Measurements from ENCODE around the gene PCDHA1. TPM values are rescaled to one million over a fixed set of nuclear protein-coding genes. Genes with fewer than 3 reads are reported as not detected.
"Not testable (repeated sequence)": the region's sequence is repeated elsewhere in the genome, so short reads cannot be mapped to it uniquely, and the experiment has no call there.

The PCDHA1 gene
- polyA plus RNA-seq (ENCODE audit: insufficient read length): 0.10 TPM

DNA sequence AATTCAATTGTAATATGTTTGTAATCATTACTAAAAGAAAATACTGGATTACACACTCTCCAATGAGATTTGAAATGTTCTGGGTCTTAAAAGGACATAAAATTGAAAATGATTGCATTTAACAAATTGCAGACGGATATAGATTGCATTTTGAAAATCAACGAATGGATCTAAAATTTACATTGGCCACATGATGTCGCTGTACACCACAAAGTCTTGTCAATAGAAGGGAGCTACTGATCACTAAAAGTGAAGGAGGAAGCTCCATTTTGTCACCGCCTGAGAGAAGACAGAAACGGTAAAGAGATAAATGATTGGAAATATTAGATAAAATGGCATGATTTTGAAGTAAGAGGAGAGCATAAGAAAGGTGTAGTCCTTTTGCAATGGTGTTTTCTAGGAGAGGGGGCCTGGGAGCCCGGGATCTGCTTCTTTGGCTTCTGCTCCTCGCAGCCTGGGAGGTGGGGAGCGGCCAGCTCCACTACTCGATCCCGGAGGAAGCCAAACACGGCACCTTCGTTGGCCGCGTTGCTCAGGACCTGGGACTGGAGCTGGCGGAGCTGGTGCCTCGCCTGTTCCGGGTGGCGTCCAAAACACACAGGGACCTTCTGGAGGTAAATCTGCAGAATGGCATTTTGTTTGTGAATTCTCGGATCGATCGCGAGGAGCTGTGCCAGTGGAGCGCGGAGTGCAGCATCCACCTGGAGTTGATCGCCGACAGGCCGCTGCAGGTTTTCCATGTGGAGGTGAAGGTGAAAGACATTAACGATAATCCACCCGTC is at the start of gene PCDHA1:
Gene PCDHA1 (plus strand): TSS at position 236 of the 782 bp plus-strand sequence.
- no peak for DNase-seq (ENCODE audit: low read depth)

DNA sequence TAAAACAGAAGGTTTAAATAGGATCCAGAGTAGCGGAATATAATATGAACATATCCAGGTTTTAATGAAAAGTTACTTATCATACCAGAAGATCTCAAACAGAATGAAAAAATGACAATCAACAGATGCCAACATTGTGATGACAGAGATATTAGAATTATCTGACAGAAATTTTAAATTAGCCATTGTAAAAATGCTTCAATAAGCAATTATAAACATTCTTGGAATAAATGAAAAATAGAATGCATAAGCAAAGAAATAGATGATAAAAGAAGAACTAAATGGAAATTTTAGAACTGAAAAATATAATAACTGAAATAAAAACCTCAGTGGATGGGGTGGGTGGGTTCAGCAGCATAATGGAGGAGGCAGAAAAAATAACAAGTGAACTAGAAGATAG is 48.5 kb upstream of the PCDHA1 start:
- no peak for DNase-seq (ENCODE audit: low read depth)

DNA sequence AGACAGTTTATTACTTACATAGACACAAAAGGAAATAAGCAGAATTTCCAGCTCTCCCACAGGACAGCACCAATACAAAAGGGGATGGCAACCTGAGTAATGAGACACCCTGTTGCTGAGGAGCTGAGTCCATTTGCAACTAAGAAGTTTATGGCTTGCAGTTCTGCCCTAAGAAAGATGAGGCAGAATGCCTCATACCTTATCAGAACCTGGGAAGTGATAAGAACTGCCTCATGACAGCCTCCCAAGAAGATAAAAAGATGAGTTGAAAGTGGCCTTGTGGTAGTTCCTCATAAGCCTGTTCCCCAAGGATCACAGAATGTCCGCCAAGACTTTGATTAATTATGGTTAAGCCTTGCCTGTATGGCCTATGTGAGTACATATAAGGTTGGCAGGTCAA is 44.0 kb upstream of the PCDHA1 start:
- no peak for DNase-seq (ENCODE audit: low read depth)

DNA sequence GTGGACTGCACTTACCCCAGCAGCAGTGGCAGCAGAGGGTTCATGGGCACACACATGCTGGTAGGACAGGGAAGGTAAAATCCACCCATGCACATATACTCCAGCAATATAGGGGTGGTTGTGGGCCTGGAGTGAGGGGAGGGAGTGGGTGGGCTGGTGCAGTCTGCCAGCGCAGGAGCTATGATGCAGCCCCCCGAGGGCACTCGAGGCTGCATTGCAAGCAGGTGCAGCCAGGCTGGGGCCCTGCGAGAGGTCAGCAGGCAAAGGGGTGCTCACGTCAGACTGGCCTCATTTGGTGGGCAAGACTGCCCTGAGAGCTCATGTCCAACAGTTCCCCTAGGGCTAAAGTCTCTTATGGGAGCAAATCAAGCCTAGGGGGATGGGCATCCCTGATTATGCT is 32.4 kb upstream of the PCDHA1 start:
- no peak for DNase-seq (ENCODE audit: low read depth)

DNA sequence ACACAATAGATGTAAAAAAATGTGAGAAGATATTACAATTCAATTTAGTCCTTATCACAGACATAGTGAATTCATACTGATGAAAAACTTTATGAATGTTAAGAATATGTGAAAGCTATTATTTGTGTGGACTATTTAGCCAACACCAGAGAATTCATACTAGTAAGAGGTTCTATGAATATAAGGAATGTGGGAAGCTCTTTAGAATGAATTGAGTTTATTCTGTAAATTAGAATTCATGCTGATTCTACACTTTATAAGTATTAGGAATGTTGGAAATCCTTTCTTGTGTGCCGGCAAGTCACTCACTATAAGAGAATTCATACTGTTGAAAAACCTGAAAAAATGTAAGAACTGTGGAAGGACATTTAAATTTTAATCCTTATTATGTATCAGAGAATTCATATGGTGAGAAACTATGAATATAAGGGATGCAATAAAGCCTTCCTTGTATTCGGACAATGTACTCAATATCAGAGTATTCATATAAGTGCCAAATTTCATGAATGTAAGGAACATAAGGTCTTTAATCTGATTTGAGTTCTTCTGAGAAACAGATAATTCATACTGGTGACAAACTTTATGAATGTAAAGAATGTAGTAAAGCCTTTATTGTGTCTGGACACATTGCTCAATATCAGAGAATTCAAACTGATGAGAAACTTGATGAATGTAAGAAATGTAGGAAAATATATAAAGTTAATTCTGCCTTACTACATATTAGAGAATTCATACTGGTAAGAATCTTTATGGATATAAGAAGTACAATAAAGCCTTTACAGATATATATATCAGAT is 21.6 kb upstream of the PCDHA1 start:
- DNase-seq (ENCODE audit: low read depth): no peak

DNA sequence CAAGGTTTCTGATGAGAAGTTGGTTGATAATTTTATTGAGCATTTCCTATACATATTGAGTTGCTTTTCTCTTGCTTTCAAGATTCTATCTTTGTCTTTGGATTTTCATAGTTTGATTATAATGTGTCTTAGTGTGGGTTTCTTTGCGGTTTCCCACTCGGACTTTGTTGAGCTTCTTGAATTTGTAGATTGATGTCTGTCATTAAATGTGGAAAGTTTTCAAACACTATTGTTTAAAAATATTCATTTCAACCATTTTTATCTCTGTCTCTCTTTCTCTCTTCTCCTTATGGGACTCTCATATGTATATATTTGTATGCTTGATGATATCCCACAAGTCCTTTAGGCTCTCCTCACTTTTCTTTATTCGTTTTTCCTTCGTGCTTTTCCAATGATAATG is 18.5 kb upstream of the PCDHA1 start:
- DNase-seq (ENCODE audit: low read depth): no peak

DNA sequence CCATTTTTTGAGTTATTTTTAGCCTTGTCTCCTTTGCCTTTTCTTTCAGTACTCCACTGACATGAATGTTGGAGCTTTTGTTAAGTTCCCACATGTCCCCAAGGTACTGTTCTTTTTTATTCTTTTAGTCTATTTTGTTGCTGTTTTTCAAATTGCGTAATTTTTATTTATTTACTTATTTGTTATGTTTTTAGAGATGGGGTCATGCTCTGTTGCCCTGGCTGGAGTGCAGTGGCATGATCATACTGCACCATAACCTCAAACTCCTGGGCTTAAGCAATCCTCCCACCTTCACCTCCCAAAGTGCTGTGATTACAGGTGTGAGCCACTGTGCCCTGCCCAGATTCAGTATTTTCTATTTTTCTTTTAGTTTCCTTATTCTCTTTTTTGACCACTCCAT is 5.4 kb upstream of the PCDHA1 start:
- no peak for DNase-seq (ENCODE audit: low read depth)

DNA sequence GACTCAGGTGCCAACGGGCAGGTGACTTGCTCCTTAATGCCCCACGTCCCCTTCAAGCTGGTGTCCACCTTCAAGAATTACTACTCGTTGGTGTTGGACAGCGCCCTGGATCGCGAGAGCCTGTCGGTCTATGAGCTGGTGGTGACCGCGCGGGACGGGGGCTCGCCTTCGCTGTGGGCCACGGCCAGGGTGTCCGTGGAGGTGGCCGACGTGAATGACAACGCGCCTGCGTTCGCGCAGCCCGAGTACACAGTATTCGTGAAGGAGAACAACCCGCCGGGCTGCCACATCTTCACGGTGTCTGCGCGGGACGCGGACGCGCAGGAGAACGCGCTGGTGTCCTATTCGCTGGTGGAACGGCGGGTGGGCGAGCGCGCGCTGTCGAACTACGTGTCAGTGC is 1.5 kb downstream of the PCDHA1 start:
- DNase-seq (ENCODE audit: low read depth): not testable (repeated sequence)

DNA sequence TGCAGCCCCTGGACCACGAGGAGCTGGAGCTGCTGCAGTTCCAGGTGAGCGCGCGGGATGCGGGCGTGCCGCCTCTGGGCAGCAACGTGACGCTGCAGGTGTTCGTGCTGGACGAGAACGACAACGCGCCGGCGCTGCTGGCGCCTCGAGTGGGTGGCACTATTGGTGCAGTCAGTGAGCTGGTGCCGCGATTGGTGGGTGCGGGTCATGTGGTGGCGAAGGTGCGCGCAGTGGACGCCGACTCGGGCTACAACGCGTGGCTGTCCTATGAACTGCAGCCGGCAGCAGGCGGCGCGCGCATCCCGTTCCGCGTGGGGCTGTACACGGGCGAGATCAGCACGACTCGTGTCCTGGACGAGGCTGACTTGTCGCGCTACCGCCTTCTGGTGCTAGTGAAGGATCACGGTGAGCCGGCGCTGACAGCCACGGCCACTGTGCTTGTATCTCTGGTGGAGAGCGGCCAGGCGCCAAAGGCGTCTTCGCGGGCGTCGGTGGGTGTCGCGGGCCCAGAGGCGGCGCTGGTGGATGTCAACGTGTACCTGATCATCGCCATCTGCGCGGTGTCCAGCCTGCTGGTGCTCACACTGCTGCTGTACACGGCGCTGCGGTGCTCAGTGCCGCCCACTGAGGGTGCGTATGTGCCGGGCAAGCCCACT is 2.0 kb downstream of the PCDHA1 start:
- DNase-seq (ENCODE audit: low read depth): not testable (repeated sequence)

DNA sequence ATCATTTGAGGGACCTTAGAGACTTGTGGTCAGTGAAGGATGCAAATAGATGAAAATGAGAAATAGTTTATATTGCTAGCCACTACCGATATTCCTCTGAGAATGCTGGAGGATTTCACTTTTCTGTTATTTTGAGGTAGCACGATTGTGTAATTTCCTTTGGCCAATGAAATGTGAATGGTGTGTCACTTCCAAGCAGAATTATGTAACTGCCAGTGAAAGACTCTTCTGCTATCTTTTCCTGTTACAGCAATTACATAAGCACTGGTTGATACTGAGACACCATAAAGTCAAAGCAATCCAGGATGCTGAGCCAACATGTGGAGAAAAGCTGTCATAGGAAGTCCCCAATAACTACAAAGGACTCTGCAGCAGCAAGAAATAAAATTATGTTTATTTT is 5.1 kb downstream of the PCDHA1 start:
- DNase-seq (ENCODE audit: low read depth): no peak

DNA sequence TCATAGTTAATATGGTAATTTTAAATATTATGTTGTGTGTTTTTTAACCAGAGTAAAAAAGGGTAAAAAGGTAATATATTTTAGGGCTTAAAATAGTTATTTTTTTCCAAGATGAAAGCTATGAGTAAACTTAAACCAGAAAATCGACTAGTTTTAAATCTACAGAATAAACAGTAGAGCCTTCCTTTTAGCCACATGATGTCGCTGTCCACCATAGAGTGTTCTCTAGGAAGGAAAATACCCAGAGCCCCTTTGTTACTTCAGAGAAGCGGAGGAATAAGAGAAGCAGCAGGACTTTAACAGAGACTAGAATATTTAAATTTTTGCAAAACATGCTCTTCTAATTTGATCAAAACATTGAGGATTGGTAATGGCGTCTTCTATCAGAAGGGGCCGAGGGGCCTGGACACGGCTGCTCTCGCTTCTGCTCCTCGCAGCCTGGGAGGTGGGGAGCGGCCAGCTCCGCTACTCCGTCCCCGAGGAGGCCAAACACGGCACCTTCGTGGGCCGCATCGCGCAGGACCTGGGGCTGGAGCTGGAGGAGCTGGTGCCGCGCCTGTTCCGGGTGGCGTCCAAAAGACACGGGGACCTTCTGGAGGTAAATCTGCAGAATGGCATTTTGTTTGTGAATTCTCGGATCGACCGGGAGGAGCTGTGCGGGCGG is 8.8 kb downstream of the PCDHA1 start, which contains the start of gene PCDHA2:
Gene PCDHA2 (plus strand): TSS at position 258 of the 664 bp plus-strand sequence.
- no peak for DNase-seq (ENCODE audit: low read depth)

DNA sequence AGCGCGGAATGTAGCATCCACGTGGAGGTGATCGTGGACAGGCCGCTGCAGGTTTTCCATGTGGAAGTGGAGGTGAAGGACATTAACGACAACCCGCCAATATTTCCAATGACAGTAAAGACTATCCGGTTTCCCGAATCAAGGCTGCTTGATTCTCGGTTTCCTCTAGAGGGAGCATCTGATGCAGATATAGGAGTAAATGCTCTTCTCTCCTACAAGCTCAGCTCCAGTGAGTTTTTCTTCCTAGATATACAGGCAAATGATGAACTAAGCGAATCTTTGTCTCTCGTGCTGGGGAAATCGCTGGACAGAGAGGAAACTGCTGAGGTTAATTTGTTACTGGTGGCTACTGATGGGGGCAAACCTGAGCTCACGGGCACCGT is 9.3 kb downstream of the PCDHA1 start:
- DNase-seq (ENCODE audit: low read depth): no peak

DNA sequence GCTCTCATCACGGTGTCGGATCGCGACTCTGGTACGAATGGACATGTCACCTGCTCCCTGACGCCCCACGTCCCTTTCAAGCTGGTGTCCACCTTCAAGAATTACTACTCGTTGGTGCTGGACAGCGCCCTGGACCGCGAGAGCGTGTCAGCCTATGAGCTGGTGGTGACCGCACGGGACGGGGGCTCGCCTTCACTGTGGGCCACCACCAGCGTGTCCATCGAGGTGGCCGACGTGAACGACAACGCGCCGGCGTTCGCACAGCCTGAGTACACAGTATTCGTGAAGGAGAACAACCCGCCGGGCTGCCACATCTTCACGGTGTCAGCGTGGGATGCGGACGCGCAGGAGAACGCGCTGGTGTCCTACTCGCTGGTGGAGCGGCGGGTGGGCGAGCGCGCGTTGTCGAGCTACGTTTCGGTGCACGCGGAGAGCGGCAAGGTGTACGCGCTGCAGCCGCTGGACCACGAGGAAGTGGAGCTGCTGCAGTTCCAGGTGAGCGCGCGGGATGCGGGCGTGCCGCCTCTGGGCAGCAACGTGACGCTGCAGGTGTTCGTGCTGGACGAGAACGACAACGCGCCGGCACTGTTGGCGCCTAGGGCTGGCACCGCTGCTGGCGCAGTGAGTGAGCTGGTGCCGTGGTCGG is 10.3 kb downstream of the PCDHA1 start:
- DNase-seq (ENCODE audit: low read depth): not testable (repeated sequence)

DNA sequence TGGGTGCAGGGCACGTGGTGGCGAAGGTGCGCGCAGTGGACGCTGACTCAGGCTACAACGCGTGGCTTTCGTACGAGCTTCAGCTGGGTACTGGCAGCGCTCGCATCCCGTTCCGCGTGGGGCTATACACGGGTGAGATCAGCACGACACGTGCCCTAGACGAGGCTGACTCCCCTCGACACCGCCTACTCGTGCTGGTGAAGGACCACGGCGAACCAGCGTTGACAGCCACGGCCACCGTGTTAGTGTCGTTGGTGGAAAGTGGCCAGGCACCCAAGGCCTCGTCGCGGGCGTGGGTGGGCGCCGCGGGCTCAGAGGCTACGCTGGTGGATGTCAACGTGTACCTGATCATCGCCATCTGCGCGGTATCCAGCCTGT is 10.8 kb downstream of the PCDHA1 start:
- no peak for DNase-seq (ENCODE audit: low read depth)

DNA sequence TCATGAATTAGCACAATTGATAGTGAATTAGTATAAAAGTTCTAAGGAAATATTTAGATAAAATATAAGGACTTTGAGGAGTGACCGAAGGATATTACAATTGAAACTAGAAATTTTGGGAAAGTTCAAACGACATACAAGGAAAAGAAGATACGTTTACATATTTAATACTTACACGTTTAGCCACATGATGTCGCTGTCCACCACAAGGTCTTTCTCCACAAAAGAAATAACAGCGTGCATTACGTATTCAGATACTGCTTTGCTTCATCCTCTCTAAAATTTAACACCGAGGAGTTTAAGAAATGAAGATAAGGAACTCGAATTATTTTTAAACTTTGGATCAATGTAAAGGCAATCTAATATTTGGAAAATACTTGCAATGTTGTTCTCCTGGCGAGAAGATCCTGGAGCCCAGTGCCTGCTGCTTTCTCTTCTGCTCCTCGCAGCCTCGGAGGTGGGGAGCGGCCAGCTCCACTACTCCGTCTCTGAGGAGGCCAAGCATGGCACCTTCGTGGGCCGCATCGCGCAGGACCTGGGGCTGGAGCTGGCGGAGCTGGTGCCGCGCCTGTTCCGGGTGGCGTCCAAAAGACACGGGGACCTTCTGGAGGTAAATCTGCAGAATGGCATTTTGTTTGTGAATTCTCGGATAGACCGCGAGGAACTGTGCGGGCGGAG is 15.0 kb downstream of the PCDHA1 start, which contains the start of gene PCDHA3:
Gene PCDHA3 (plus strand): TSS at position 242 of the 678 bp plus-strand sequence.
- DNase-seq (ENCODE audit: low read depth): no peak

DNA sequence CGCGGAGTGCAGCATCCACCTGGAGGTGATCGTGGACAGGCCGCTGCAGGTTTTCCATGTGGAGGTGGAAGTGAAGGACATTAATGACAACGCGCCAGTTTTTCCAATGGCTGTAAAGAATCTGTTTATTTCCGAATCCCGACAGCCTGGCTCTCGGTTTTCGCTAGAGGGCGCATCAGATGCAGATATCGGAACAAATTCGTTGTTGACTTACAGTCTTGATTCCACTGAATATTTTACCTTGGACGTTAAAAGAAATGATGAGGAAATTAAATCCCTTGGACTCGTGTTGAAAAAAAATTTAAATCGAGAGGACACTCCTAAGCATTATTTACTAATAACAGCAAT is 15.5 kb downstream of the PCDHA1 start:
- DNase-seq (ENCODE audit: low read depth): no peak

DNA sequence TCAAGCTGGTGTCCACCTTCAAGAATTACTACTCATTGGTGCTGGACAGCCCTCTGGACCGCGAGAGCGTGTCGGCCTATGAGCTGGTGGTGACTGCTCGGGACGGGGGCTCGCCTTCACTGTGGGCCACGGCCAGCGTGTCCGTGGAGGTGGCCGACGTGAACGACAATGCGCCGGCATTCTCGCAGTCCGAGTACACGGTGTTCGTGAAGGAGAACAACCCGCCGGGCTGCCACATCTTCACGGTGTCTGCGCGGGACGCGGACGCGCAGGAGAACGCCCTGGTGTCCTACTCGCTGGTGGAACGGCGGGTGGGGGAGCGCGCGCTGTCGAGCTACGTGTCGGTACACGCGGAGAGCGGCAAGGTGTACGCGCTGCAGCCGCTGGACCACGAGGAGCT is 16.4 kb downstream of the PCDHA1 start:
- DNase-seq (ENCODE audit: low read depth): not testable (repeated sequence)

DNA sequence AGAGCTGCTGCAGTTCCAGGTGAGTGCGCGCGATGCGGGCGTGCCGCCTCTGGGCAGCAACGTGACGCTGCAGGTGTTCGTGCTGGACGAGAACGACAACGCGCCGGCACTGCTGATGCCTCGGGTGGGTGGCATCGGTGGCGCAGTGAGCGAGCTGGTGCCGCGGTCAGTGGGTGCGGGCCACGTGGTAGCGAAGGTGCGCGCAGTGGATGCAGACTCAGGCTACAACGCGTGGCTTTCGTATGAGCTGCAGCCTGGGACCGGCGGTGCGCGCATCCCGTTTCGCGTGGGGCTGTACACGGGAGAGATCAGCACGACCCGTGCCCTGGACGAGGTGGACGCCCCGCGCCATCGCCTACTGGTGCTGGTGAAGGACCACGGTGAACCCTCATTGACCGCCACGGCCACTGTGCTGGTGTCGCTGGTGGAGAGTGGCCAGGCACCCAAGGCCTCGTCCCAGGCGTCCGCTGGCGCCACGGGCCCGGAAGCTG is 16.9 kb downstream of the PCDHA1 start:
- no peak for DNase-seq (ENCODE audit: low read depth)

DNA sequence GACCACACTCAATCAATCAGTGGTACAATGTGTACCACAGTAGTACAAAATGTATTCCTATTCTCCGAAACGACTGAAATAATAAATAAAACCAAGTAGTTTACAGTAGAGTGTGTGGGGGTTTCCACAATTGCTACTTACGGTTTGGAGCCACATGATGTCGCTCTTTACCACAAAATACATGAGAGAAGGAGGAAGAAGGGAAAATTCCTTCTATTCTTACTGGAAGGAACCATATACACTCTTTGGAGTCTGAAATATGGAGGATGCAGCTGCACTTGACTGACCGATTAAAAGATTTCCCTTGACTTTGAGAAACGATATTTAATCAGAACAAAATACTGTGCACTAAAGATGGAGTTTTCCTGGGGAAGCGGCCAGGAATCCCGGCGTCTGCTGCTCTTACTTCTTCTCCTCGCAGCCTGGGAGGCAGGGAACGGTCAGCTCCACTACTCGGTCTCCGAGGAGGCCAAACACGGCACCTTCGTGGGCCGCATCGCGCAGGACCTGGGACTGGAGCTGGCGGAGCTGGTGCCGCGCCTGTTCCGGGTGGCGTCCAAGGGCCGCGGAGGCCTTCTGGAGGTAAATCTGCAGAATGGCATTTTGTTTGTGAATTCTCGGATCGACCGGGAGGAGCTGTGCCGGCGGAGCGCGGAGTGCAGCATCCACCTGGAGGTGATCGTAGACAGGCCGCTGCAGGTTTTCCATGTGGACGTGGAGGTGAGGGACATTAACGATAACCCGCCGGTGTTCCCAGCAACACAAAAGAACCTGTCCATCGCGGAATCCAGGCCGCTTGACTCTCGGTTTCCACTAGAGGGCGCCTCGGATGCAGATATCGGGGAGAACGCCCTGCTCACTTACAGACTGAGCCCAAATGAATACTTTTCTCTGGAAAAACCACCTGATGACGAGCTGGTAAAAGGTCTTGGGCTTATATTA is 21.2 kb downstream of the PCDHA1 start, which contains the start of gene PCDHA4:
Gene PCDHA4 (plus strand): TSS at position 235 of the 942 bp plus-strand sequence.
- DNase-seq (ENCODE audit: low read depth): no peak
